ENCODE results near the gene SULT2B1.

The SULT2B1 gene

GRCh38 chr19:48600679-48601417 lies 48.9 kb downstream of the SULT2B1 start:
- DNase-seq (ENCODE audit: low spot score), result no peak

GRCh38 chr19:48603001-48603400 lies 51.0 kb downstream of the SULT2B1 start:
- DNase-seq (ENCODE audit: low spot score), result no peak

GRCh38 chr19:48603449-48603848 lies 51.5 kb downstream of the SULT2B1 start:
- DNase-seq (ENCODE audit: low spot score), result no peak

GRCh38 chr19:48603850-48604249 lies 51.9 kb downstream of the SULT2B1 start:
- no peak for DNase-seq (ENCODE audit: low spot score)

- DNase-seq (ENCODE audit: low spot score), result no peak
Measured at GRCh38 chr19:48606463-48607358, 54.7 kb downstream of the SULT2B1 start, which contains the start of gene SPACA4. TSS of gene SPACA4 (plus strand) at chr19:48606742. CDS start at chr19:48606979, 237 bp downstream.

GRCh38 chr19:48607359-48607755 lies 55.4 kb downstream of the SULT2B1 start:
- DNase-seq (ENCODE audit: low spot score), result no peak

GRCh38 chr19:48608798-48609263 lies 56.9 kb downstream of the SULT2B1 start:
- DNase-seq (ENCODE audit: low spot score), result no peak

GRCh38 chr19:48609571-48610108 lies 57.7 kb downstream of the SULT2B1 start:
- DNase-seq (ENCODE audit: low spot score), result no peak

- no peak for DNase-seq (ENCODE audit: low spot score)
Measured at GRCh38 chr19:48611872-48612271, 59.9 kb downstream of the SULT2B1 start.

- no peak for DNase-seq (ENCODE audit: low spot score)
Measured at GRCh38 chr19:48613024-48613851, 61.3 kb downstream of the SULT2B1 start.

GRCh38 chr19:48613852-48614435 lies 62.0 kb downstream of the SULT2B1 start:
- no peak for DNase-seq (ENCODE audit: low spot score)

- no peak for DNase-seq (ENCODE audit: low spot score)
Measured at GRCh38 chr19:48614436-48615230, 62.7 kb downstream of the SULT2B1 start, which contains the start of gene FAM83E. TSS of gene FAM83E (minus strand) at chr19:48615076. CDS start at chr19:48613372, 1,704 bp downstream.

GRCh38 chr19:48615231-48616040 lies 63.5 kb downstream of the SULT2B1 start:
- no peak for DNase-seq (ENCODE audit: low spot score)

GRCh38 chr19:48616041-48616436 lies 64.1 kb downstream of the SULT2B1 start:
- DNase-seq (ENCODE audit: low spot score), result no peak

GRCh38 chr19:48616491-48617056 lies 64.6 kb downstream of the SULT2B1 start:
- DNase-seq (ENCODE audit: low spot score), result no peak

- DNase-seq (ENCODE audit: low spot score), result no peak
Measured at GRCh38 chr19:48617146-48617937, 65.4 kb downstream of the SULT2B1 start.

- DNase-seq (ENCODE audit: low spot score), result no peak
Measured at GRCh38 chr19:48618278-48618915, 66.4 kb downstream of the SULT2B1 start.
